ENCODE results near the gene PHPT1. TPM values are rescaled to one million over a fixed set of nuclear protein-coding genes. Genes with fewer than 3 reads are reported as not detected.
"Not testable (repeated sequence)": the region's sequence is repeated elsewhere in the genome, so short reads cannot be mapped to it uniquely, and the experiment has no call there.

The PHPT1 gene
- total RNA-seq, 1 donor, result 105 TPM

DNA sequence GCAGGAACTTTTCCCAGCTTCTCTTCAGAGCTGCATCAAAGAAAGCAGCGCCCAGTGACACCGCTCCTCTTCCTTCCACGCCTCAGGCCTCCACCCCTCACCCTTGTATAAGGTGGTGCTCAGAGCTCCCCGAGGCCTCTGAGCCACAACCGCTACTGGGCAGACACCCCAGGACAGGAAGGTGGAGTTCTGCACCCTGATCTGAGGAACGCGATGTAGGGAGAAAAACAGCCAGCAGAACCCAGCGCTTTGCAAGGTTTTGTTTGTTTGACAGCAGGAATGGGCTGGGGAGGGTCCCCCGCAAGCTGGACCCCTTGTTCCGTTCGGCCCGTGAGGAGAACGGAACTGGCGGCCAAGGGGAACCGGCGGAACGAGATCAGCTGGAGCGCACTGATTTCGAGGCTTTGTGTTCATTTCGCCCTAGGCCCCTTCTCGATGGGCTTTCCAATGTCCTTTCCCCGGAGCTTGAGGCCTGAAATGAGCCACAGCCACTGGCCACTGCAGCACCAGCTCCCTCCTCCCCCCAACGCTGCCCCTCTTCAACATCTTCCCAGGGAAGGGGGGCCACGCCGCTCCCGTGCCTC is 12.8 kb downstream of the PHPT1 start:
- DNase-seq (ENCODE audit: low read depth), result no peak
- H3K4me3 ChIP-seq (ENCODE audit: low read depth, low read length), result no peak overlapping the region
- TF ChIP-seq CTCF (IDR thresholded peaks at IDR 0.05; ENCODE audit: insufficient read depth, low read depth, low read length), result no peak

GRCh38 chr9:136862849-136863622 is 13.8 kb downstream of the PHPT1 start:
- no peak overlapping the region for H3K4me3 ChIP-seq (ENCODE audit: low read depth, low read length)
- TF ChIP-seq CTCF (IDR thresholded peaks at IDR 0.05; ENCODE audit: insufficient read depth, low read depth, low read length), result no peak
- no peak for DNase-seq (ENCODE audit: low read depth)

- no peak for TF ChIP-seq CTCF (IDR thresholded peaks at IDR 0.05; ENCODE audit: insufficient read depth, low read depth, low read length)
- H3K4me3 ChIP-seq (ENCODE audit: low read depth, low read length), result no peak overlapping the region
- no peak for DNase-seq (ENCODE audit: low read depth)
Measured at GRCh38 chr9:136863623-136864273, 14.5 kb downstream of the PHPT1 start.

DNA sequence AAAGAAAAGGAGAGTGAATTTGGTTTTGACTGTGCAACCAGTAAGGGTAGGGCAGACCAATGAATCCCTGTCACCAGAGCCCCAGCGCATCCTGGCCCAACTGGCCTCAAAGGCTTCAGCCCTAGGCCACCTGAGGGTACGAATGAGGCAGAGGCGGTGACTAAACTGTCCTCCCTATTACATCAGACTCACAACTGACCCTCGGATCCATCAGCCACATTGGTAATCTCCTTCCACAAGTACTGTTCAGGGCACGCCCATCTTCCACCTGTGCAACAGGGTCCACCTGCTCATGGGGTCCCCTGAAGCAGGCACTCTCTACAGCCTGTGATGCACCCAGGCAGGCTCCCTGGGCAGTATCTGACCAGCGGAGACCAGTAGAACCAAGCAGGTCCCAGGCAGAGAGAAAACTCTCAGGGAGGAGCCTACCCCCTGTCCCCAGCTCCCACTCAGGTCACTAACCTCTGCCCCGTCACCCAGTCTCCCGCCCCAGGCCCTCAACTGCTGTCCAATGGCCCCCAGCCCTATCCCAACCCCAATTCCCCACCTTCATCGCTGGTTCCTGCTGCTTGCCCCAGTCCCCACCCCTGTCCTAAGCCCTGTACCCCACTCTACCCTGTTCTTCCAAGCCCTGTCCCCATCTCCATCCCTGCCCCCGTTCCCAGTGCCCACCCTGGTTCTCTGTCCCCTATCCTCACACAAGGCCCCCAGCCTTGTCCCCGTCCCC is 16.0 kb downstream of the PHPT1 start:
- DNase-seq (ENCODE audit: low read depth), result no peak

DNA sequence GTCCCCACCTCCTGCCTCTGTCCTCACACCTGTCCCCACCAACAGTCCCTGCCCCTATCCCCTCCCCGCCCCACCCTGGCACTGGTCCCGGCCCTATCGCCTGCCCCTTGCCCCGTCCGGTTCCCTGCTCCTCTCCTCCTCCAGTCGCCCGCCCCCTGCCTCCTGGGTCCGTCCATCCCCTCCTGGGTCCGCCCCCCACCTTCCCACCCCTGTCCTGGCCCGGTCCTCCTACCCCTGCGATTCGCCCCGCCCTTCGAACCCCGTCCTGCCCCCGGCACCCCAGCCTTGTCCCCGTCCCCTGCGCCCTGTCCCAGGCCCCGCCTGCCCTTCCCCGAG is 16.5 kb downstream of the PHPT1 start:
- DNase-seq (ENCODE audit: low read depth), result no peak
- H3K4me3 ChIP-seq (ENCODE audit: low read depth, low read length), result peak overlapping the region; percentile 82
- TF ChIP-seq CTCF (IDR thresholded peaks at IDR 0.05; ENCODE audit: insufficient read depth, low read depth, low read length), result no peak

More for the DNA sequence above, 16.0 kb downstream of the PHPT1 start:
- H3K4me3 ChIP-seq (ENCODE audit: low read depth, low read length), result peak overlapping the region; percentile 82
- no peak for TF ChIP-seq CTCF (IDR thresholded peaks at IDR 0.05; ENCODE audit: insufficient read depth, low read depth, low read length)

DNA sequence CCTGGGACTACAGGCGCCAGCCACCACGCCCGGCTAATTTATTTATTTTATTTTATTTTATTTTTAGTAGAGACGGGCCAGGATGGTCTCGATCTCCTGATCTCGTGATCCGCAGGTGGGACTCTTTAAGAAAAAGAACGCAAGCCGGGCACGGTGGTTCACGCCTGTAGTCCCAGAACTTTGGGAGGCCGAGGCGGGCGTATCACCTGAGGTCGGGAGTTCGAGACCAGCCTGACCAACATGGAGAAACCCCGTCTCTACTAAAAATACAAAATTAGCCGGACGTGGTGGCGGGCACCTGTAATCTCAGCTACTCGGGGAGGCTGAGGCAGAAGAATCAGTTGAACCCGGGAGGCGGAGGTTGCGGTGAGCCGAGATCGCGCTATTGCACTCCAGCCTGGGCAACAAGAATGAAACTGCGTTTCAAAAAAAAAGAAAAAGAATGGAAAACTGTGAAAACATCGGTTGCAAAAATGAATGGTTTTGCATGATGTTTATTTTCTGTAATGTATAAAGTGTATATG is 17.8 kb downstream of the PHPT1 start:
- H3K4me3 ChIP-seq (ENCODE audit: low read depth, low read length), result peak overlapping the region; percentile 82
- DNase-seq (ENCODE audit: low read depth), result not testable (repeated sequence)

GRCh38 chr9:136867480-136867879 is 18.3 kb downstream of the PHPT1 start:
- H3K4me3 ChIP-seq (ENCODE audit: low read depth, low read length), result no peak overlapping the region
- TF ChIP-seq CTCF (IDR thresholded peaks at IDR 0.05; ENCODE audit: insufficient read depth, low read depth, low read length), result no peak
- no peak for DNase-seq (ENCODE audit: low read depth)
